ENCODE results near the gene EML6.

- no peak for TF ChIP-seq MAX (IDR thresholded peaks at IDR 0.05)
- no peak for TF ChIP-seq EP300 (IDR thresholded peaks at IDR 0.05)
Measured at GRCh38 chr2:55009277-55010060, 286.0 kb downstream of the EML6 start.

Data from A549 (cell line).